ENCODE measurements around the gene RXRB.

GRCh38 chr6:33212857-33213165 lies 12.3 kb upstream of the RXRB start:
- TF ChIP-seq JUNB (IDR thresholded peaks at IDR 0.05) (no peak), CTCF (IDR thresholded peaks at IDR 0.05) (no peak), EHF (CRISPR knock-in tag; IDR thresholded peaks at IDR 0.05) (no peak)

All from A549 (cell line).